Sigmoid colon (tissue), 4 donors: ENCODE measurements around the gene ZNF865.

ENCODE experiments used
- CTCF ChIP-seq, 4 experiments: fragments of 450-650 bp in 3 of 4; fragments of 200-600 bp in 1 of 4; IDR thresholded peaks; one replicate each; pipeline ENCODE4 v1.5.1; 2016 to 2019; ENCODE audit warnings: antibody characterized with exemption in 4 of 4, mild to moderate bottlenecking in 3 of 4, moderate library complexity in 2 of 4
- EP300 ChIP-seq, 4 donors: sonication (generic); formaldehyde crosslinking; IDR thresholded peaks; one replicate each; pipeline ENCODE4 v1.6.1; 2017; ENCODE audit warnings: antibody characterized with exemption in 4 of 4

- TF ChIP-seq CTCF (IDR thresholded peaks at IDR 0.05) (no peak), EP300 (IDR thresholded peaks at IDR 0.05) (no peak)
Measured at GRCh38 chr19:55658846-55659459, 53.5 kb downstream of the ZNF865 start.
